IMR-90 (cell line): Measurements from ENCODE around the gene CD99L2. TPM values are rescaled to one million over a fixed set of nuclear protein-coding genes. Genes with fewer than 3 reads are reported as not detected.

Experiments used
- ATAC-seq: fragments of 200-7000 bp; cut with Tn5 transposase; 2 replicates; pipeline ENCODE4 v1.9.1; 2020; ENCODE audit warnings: low read depth, mild to moderate bottlenecking, moderate library complexity
- BruUV-seq: library from RNA; stranded (reverse); fragments of 400-500 nt; replicated peaks from 2 replicates; lab custom pipeline; 2021; lab: Mats Ljungman, UMichigan
- CTCF ChIA-PET: fragments of 300-600 bp; formaldehyde crosslinking; extraction: SDS; loops from one replicate; lab custom pipeline; 2021; ENCODE audit warnings: antibody characterized with exemption; lab: Yijun Ruan, JAX
- POLR2A ChIA-PET: fragments of 300-600 bp; sonication (Branson Sonifier 250); formaldehyde crosslinking; loops from one replicate; lab custom pipeline; 2022; ENCODE audit warnings: antibody characterized with exemption; ENCODE audit not compliant: unreplicated experiment; lab: Charles Lee
- DNase-seq: peaks from one replicate; pipeline ENCODE4 v3.0.0; 2013
- H2AFZ ChIP-seq: replicated peaks from 2 replicates; pipeline ENCODE3; 2013; ENCODE audit warnings: low read length, mild to moderate bottlenecking; ENCODE audit not compliant: poor library complexity
- H2AK5ac ChIP-seq: 2 replicates; pipeline ENCODE4 v1.6.1; 2013; ENCODE audit warnings: low read depth, low read length, inconsistent platforms
- H2AK9ac ChIP-seq: replicated peaks from 2 replicates; pipeline ENCODE3; 2013; ENCODE audit warnings: mild to moderate bottlenecking, low read depth, low read length, moderate library complexity; ENCODE audit not compliant: poor library complexity
- H2BK120ac ChIP-seq: 2 replicates; pipeline ENCODE4 v1.6.1; 2013; ENCODE audit warnings: low read depth, low read length, inconsistent platforms
- H2BK15ac ChIP-seq: 3 replicates; pipeline ENCODE4 v1.6.1; 2013; ENCODE audit warnings: low read depth, low read length, inconsistent platforms
- H2BK20ac ChIP-seq: 2 replicates; pipeline ENCODE4 v1.6.1; 2013; ENCODE audit warnings: low read depth, mild to moderate bottlenecking, inconsistent platforms, low read length, moderate library complexity
- H2BK5ac ChIP-seq: 2 replicates; pipeline ENCODE4 v1.6.1; 2013; ENCODE audit warnings: mild to moderate bottlenecking, low read depth, low read length, inconsistent platforms; ENCODE audit not compliant: poor library complexity, severe bottlenecking
- H3K14ac ChIP-seq: replicated peaks from 2 replicates; pipeline ENCODE4 v1.6.1; 2013; ENCODE audit warnings: low read depth, low read length, inconsistent platforms
- H3K18ac ChIP-seq: 2 replicates; pipeline ENCODE4 v1.6.1; 2013; ENCODE audit warnings: low read depth, low read length, control low read depth
- H3K23ac ChIP-seq: 2 replicates; pipeline ENCODE4 v1.6.1; 2013; ENCODE audit warnings: low read depth, low read length, inconsistent platforms
- H3K27ac ChIP-seq: 2 replicates; pipeline ENCODE4 v1.5.1; 2013; ENCODE audit warnings: mild to moderate bottlenecking, control low read depth, low read length; ENCODE audit not compliant: insufficient read depth
- H3K27me3 ChIP-seq: 2 replicates; pipeline ENCODE4 v1.6.1; 2013; ENCODE audit warnings: low read length; ENCODE audit not compliant: control insufficient read depth, insufficient read depth
- H3K36me3 ChIP-seq: 2 replicates; pipeline ENCODE4 v1.6.1; 2013; ENCODE audit warnings: low read length, mixed read lengths; ENCODE audit not compliant: control insufficient read depth, insufficient read depth
- H3K4ac ChIP-seq: 2 replicates; pipeline ENCODE4 v1.6.1; 2013; ENCODE audit warnings: low read depth, low read length, inconsistent platforms
- H3K4me1 ChIP-seq: 2 replicates; pipeline ENCODE4 v1.6.1; 2013; ENCODE audit warnings: low read length, mixed read lengths; ENCODE audit not compliant: control insufficient read depth, insufficient read depth
- H3K4me2 ChIP-seq: 2 replicates; pipeline ENCODE4 v1.6.1; 2013; ENCODE audit warnings: low read depth, mild to moderate bottlenecking, control low read depth, low read length, moderate library complexity
- H3K4me3 ChIP-seq: 2 replicates; pipeline ENCODE4 v1.5.1; 2013; ENCODE audit warnings: low read depth, mild to moderate bottlenecking, control low read depth, low read length, moderate library complexity; ENCODE audit not compliant: insufficient read depth
- H3K56ac ChIP-seq: 2 replicates; pipeline ENCODE4 v1.6.1; 2013; ENCODE audit warnings: low read length, inconsistent platforms; ENCODE audit not compliant: insufficient read depth; ENCODE audit errors: extremely low read depth
- H3K79me1 ChIP-seq, 2 experiments: 2 replicates each; pipeline ENCODE4 v1.6.1; 2013; ENCODE audit warnings: low read length in 2 of 2, inconsistent platforms in 1 of 2, low read depth in 1 of 2
- H3K9ac ChIP-seq: 2 replicates; pipeline ENCODE4 v1.6.1; 2013; ENCODE audit warnings: low read depth, low read length, control low read depth
- H3K9me1 ChIP-seq: 2 replicates; pipeline ENCODE4 v1.6.1; 2013; ENCODE audit warnings: low read length, inconsistent platforms; ENCODE audit not compliant: insufficient read depth
- H3K9me3 ChIP-seq: 2 replicates; pipeline ENCODE4 v1.6.1; 2013; ENCODE audit warnings: low read length; ENCODE audit not compliant: control insufficient read depth, insufficient read depth
- H4K20me1 ChIP-seq: 2 replicates; pipeline ENCODE4 v1.6.1; 2013; ENCODE audit warnings: low read length, inconsistent platforms; ENCODE audit not compliant: insufficient read depth
- H4K5ac ChIP-seq: 2 replicates; pipeline ENCODE4 v1.6.1; 2013; ENCODE audit warnings: mild to moderate bottlenecking, low read depth, low read length, control low read depth
- H4K8ac ChIP-seq, 2 experiments: 2 replicates each; pipeline ENCODE4 v1.6.1; 2013; ENCODE audit warnings: low read depth in 2 of 2, low read length in 2 of 2, control low read depth in 1 of 2, inconsistent platforms in 1 of 2
- H4K91ac ChIP-seq: 2 replicates; pipeline ENCODE4 v1.6.1; 2013; ENCODE audit warnings: low read depth, low read length, inconsistent platforms; ENCODE audit not compliant: insufficient read depth
- BHLHE40 ChIP-seq: fragments of 150-350 bp; IDR thresholded peaks from 2 replicates; pipeline ENCODE4 v1.6.1; 2016; ENCODE audit warnings: mild to moderate bottlenecking, low read depth, low read length
- CEBPB ChIP-seq: IDR thresholded peaks from 2 replicates; pipeline ENCODE4 v1.6.1; 2012; ENCODE audit warnings: low read depth, low read length, improper control_type of control experiment
- CHD1 ChIP-seq: IDR thresholded peaks from 2 replicates; pipeline ENCODE4 v1.6.1; 2012; ENCODE audit warnings: low read depth, low read length, improper control_type of control experiment
- CTCF ChIP-seq: conservative IDR thresholded peaks from 2 replicates; pipeline ENCODE4 v1.5.1; 2012; ENCODE audit warnings: mild to moderate bottlenecking, low read depth, low read length, improper control_type of control experiment
- ELK1 ChIP-seq: fragments of 150-350 bp; IDR thresholded peaks from 2 replicates; pipeline ENCODE4 v1.6.1; 2016; ENCODE audit warnings: low read depth, mild to moderate bottlenecking, low read length, moderate library complexity, borderline replicate concordance
- FOS ChIP-seq: fragments of 150-350 bp; IDR thresholded peaks from 2 replicates; pipeline ENCODE4 v1.6.1; 2016; ENCODE audit warnings: low read depth, low read length
- MAFK ChIP-seq: IDR thresholded peaks from 2 replicates; pipeline ENCODE4 v1.6.1; 2012; ENCODE audit warnings: low read depth, low read length, improper control_type of control experiment
- MAZ ChIP-seq: IDR thresholded peaks from 2 replicates; pipeline ENCODE4 v1.6.1; 2012; ENCODE audit warnings: low read depth, mild to moderate bottlenecking, low read length, improper control_type of control experiment, moderate library complexity, borderline replicate concordance
- MXI1 ChIP-seq: IDR thresholded peaks from 2 replicates; pipeline ENCODE4 v1.6.1; 2012; ENCODE audit warnings: low read depth, mild to moderate bottlenecking, low read length, moderate library complexity, borderline replicate concordance
- NFE2L2 ChIP-seq: fragments of 150-350 bp; IDR thresholded peaks from 2 replicates; pipeline ENCODE4 v1.6.1; 2016; ENCODE audit warnings: low read depth, mild to moderate bottlenecking, low read length
- POLR2A ChIP-seq: IDR thresholded peaks from 2 replicates; pipeline ENCODE4 v1.6.1; 2012; ENCODE audit warnings: mild to moderate bottlenecking, low read depth, low read length
- RAD21 ChIP-seq: IDR thresholded peaks from 2 replicates; pipeline ENCODE4 v1.6.1; 2012; ENCODE audit warnings: low read length, improper control_type of control experiment
- RCOR1 ChIP-seq: IDR thresholded peaks from 2 replicates; pipeline ENCODE4 v1.6.1; 2012; ENCODE audit warnings: mild to moderate bottlenecking, low read length, improper control_type of control experiment; ENCODE audit not compliant: insufficient replicate concordance
- RFX5 ChIP-seq: IDR thresholded peaks from 2 replicates; pipeline ENCODE4 v1.8.0; 2012; ENCODE audit warnings: low read depth, mild to moderate bottlenecking, low read length, moderate library complexity
- SMC3 ChIP-seq: fragments of 150-350 bp; IDR thresholded peaks from 2 replicates; pipeline ENCODE4 v1.6.1; 2016; ENCODE audit warnings: low read depth, mild to moderate bottlenecking, antibody characterized with exemption, low read length, moderate library complexity
- USF2 ChIP-seq: fragments of 150-350 bp; IDR thresholded peaks from 2 replicates; pipeline ENCODE4 v1.6.1; 2017; ENCODE audit warnings: mild to moderate bottlenecking, antibody characterized with exemption, low read length, low read depth
- WGBS, 2 experiments: methylation state at CpG; one replicate each; pipeline versions ENCODE4 v1.1.5 to v1.1.7; 2013; ENCODE audit warnings: missing lambda C conversion rate in 2 of 2; ENCODE audit not compliant: insufficient read length in 1 of 2; ENCODE audit errors: extremely low coverage in 2 of 2; 5-methylcytosine and 5-hydroxymethylcytosine counted together
- dilution Hi-C: fragments of 300-500 bp; cut with HindIII; formaldehyde crosslinking; loops from one replicate; pipeline ENCODE4 v1.14.3; 2018; ENCODE audit warnings: low sequenced_read_pairs; ENCODE audit not compliant: unreplicated experiment
- in situ Hi-C: fragments of 300-500 bp; cut with MboI; formaldehyde crosslinking; loops from 3 replicates; pipeline ENCODE4 v1.14.3; 2019; ENCODE audit warnings: low sequenced_read_pairs, inconsistent platforms, mixed read lengths
- intact Hi-C: fragments of 100-400 bp; cut with micrococcal nuclease; formaldehyde crosslinking; loops from 2 replicates; pipeline ENCODE4 v1.10.0; 2022
- polyA plus RNA-seq, 3 experiments: library from polyadenylated mRNA; depleted of rRNA; stranded (reverse); fragments of >200 nt; gene quantifications; 2 replicates each; pipeline ENCODE4 v1.2.3, GENCODE V29; 2012; ENCODE audit warnings: low replicate concordance in 1 of 3
- total RNA-seq: library from RNA; depleted of rRNA; stranded (reverse); fragments of >200 nt; gene quantifications from 2 replicates; pipeline ENCODE4 v1.2.3, GENCODE V29; 2012

CD99L2 gene
- total and polyA plus RNA-seq, 2 of the 4 experiments (the other 2 are of a cell fraction): 17.4 to 41.4 TPM

GRCh38 chrX:150761176-150761818, 137.2 kb downstream of the CD99L2 start:
- intact Hi-C loops: no loop called here
- POLR2A ChIA-PET: no interaction called here

More at GRCh38 chrX:150761176-150761818, 137.2 kb downstream of the CD99L2 start:
- ATAC-seq (peak; percentile 12; the same call in 1 of the 2 replicates), DNase-seq (no peak)
- H3K4me2 ChIP-seq: no peak overlapping the region
- H3K56ac ChIP-seq: no peak overlapping the region
- no peak overlapping the region for H2BK5ac ChIP-seq
- H3K9ac ChIP-seq: no peak overlapping the region
- no peak overlapping the region for H2AK5ac ChIP-seq
- 0 out of 2 replicates have a peak, but pooled peaks cover 2% of the 10 kb centered on the region for H3K9me3 ChIP-seq
- H2BK15ac ChIP-seq: no peak overlapping the region
- in situ Hi-C loops: no loop called here
- no peak overlapping the region for H2AK9ac ChIP-seq
- H3K23ac ChIP-seq: no peak overlapping the region
- no peak for TF ChIP-seq FOS
- no peak for TF ChIP-seq NFE2L2
- no peak for TF ChIP-seq RFX5
- no peak for TF ChIP-seq MAZ
- no peak for TF ChIP-seq BHLHE40
- no peak for TF ChIP-seq CTCF
- no peak for TF ChIP-seq SMC3
- no peak for TF ChIP-seq CEBPB
- no peak for TF ChIP-seq RCOR1
- TF ChIP-seq RAD21: no peak
- TF ChIP-seq POLR2A: no peak
- TF ChIP-seq ELK1: no peak
- no peak for TF ChIP-seq MAFK
- TF ChIP-seq USF2: no peak
- TF ChIP-seq CHD1: no peak
- TF ChIP-seq MXI1: no peak
- no TSS peak for BruUV-seq
- no peak overlapping the region for H4K8ac ChIP-seq
- H4K20me1 ChIP-seq: no peaks in the 10 kb centered on the region
- no peaks in the 10 kb centered on the region for H3K79me1 ChIP-seq
- 40% methylated on average over 1 of the region's 7 CpGs; no CpG with 5 or more reads in 1 of the 2 experiments for WGBS, 2 experiments
- no peak overlapping the region for H2BK20ac ChIP-seq
- no peak overlapping the region for H3K4ac ChIP-seq
- H3K18ac ChIP-seq: no peak overlapping the region
- H3K4me3 ChIP-seq: no peak overlapping the region
- CTCF ChIA-PET: no interaction called here
- H2AFZ ChIP-seq: no peak overlapping the region
- H3K27me3 ChIP-seq: no peaks in the 10 kb centered on the region
- H3K14ac ChIP-seq: no peak overlapping the region
- H3K4me1 ChIP-seq: peaks cover 3% of the 10 kb centered on the region; the same call in 1 of the 2 replicates
- peaks cover 2% of the 10 kb centered on the region for H3K36me3 ChIP-seq
- no peak overlapping the region for H4K5ac ChIP-seq
- H2BK120ac ChIP-seq: no peak overlapping the region
- H4K91ac ChIP-seq: no peak overlapping the region
- dilution Hi-C loops: no loop called here
- H3K9me1 ChIP-seq: 0 out of 2 replicates have a peak, but pooled peaks cover 2% of the 10 kb centered on the region
- H3K27ac ChIP-seq: no peak overlapping the region
